Measurements from ENCODE around the gene TMF1. TPM values are rescaled to one million over a fixed set of nuclear protein-coding genes. Genes with fewer than 3 reads are reported as not detected.
A peak's percentile ranks its signal among the peaks of the same experiment; 100 is the strongest.

Gene TMF1
- total and polyA plus RNA-seq, 5 donors = 6.7 to 28.5 (median 21.8) TPM

GRCh38 chr3:69072928-69073327 lies 20.8 kb upstream of the TMF1 start:
- H3K9me3 ChIP-seq (ENCODE audit: control insufficient read depth, low read length) = no peaks in the 10 kb centered on the region
- intact Hi-C loops (cut with DNase I) = no loop called here
- no peaks in the 10 kb centered on the region for H3K27me3 ChIP-seq (ENCODE audit: control insufficient read depth, insufficient read depth)
- DNase-seq = no peak
- H3K27ac ChIP-seq (ENCODE audit: low read length) = no peak overlapping the region
- WGBS = 90% methylated on average over 3 of the region's 3 CpGs
- no peaks in the 10 kb centered on the region for H3K4me1 ChIP-seq (ENCODE audit: control insufficient read depth, insufficient read depth, low read length)
- no peak overlapping the region for H3K4me3 ChIP-seq (ENCODE audit: low read length)
- ATAC-seq = no peak

DNA sequence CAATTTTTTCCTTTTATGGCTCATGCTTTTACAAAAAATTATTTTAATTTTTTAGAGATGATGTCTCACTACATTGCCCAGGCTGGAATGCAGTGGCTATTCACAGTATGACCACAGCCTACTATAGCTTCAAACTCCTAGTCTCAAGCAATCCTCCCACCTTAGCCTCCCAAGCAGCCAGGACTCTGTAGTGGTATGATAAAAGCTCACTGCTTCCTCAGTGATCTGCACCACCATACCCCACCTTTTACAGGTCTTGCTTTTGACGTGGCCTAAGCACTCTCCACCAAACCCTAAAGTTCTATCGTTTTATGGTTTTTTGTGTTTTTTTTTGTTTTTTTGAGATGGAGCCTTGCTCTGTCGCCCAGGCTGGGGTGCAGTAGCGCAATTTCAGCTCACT lies 14.0 kb upstream of the TMF1 start:
- DNase-seq (no peak), ATAC-seq (no peak)
- Histone ChIP-seq H3K4me1 (ENCODE audit: control insufficient read depth, insufficient read depth, low read length) (no peaks in the 10 kb centered on the region), H3K4me3 (ENCODE audit: low read length) (no peak overlapping the region), H3K27ac (ENCODE audit: low read length) (no peak overlapping the region), H3K9me3 (ENCODE audit: control insufficient read depth, low read length) (no peaks in the 10 kb centered on the region), H3K27me3 (ENCODE audit: control insufficient read depth, insufficient read depth) (no peaks in the 10 kb centered on the region)
- intact Hi-C loops (cut with DNase I) = no loop called here
- 84% methylated on average over 4 of the region's 4 CpGs for WGBS

GRCh38 chr3:69065318-69065964 lies 13.3 kb upstream of the TMF1 start:
- ATAC-seq (no peak), DNase-seq (no peak)
- no peak overlapping the region for H3K4me3 ChIP-seq (ENCODE audit: low read length)
- H3K9me3 ChIP-seq (ENCODE audit: control insufficient read depth, low read length) = no peaks in the 10 kb centered on the region
- no peaks in the 10 kb centered on the region for H3K27me3 ChIP-seq (ENCODE audit: control insufficient read depth, insufficient read depth)
- H3K27ac ChIP-seq (ENCODE audit: low read length) = no peak overlapping the region
- H3K4me1 ChIP-seq (ENCODE audit: control insufficient read depth, insufficient read depth, low read length) = no peaks in the 10 kb centered on the region
- intact Hi-C loops (cut with DNase I) = no loop called here
- 96% methylated on average over 6 of the region's 6 CpGs for WGBS

- ATAC-seq (no peak), DNase-seq (no peak)
- no peaks in the 10 kb centered on the region for H3K27me3 ChIP-seq (ENCODE audit: control insufficient read depth, insufficient read depth)
- no peaks in the 10 kb centered on the region for H3K9me3 ChIP-seq (ENCODE audit: control insufficient read depth, low read length)
- 86% methylated on average over 2 of the region's 2 CpGs for WGBS
- H3K4me3 ChIP-seq (ENCODE audit: low read length) = no peak overlapping the region
- intact Hi-C loops (cut with DNase I) = no loop called here
- H3K4me1 ChIP-seq (ENCODE audit: control insufficient read depth, insufficient read depth, low read length) = no peaks in the 10 kb centered on the region
- no peak overlapping the region for H3K27ac ChIP-seq (ENCODE audit: low read length)
Measured at GRCh38 chr3:69063636-69064035, 11.5 kb upstream of the TMF1 start.

- no peak overlapping the region for H3K4me3 ChIP-seq (ENCODE audit: low read length)
- no peak for DNase-seq
- H3K27ac ChIP-seq (ENCODE audit: low read length) = no peak overlapping the region
- no peaks in the 10 kb centered on the region for H3K9me3 ChIP-seq (ENCODE audit: control insufficient read depth, low read length)
- no peaks in the 10 kb centered on the region for H3K4me1 ChIP-seq (ENCODE audit: control insufficient read depth, insufficient read depth, low read length)
- intact Hi-C loops (cut with DNase I) = no loop called here
- no peak for ATAC-seq
- H3K27me3 ChIP-seq (ENCODE audit: control insufficient read depth, insufficient read depth) = no peaks in the 10 kb centered on the region
Measured at GRCh38 chr3:69059688-69060087, 7.6 kb upstream of the TMF1 start.

- Histone ChIP-seq H3K27ac (ENCODE audit: low read length) (no peak overlapping the region), H3K9me3 (ENCODE audit: control insufficient read depth, low read length) (no peaks in the 10 kb centered on the region), H3K4me3 (ENCODE audit: low read length) (no peak overlapping the region), H3K27me3 (ENCODE audit: control insufficient read depth, insufficient read depth) (no peaks in the 10 kb centered on the region), H3K4me1 (ENCODE audit: control insufficient read depth, insufficient read depth, low read length) (no peaks in the 10 kb centered on the region)
- DNase-seq = no peak
- intact Hi-C loops (cut with DNase I) = no loop called here
- WGBS = 92% methylated on average over 2 of the region's 2 CpGs
- ATAC-seq = no peak
Measured at GRCh38 chr3:69058947-69059224, 6.8 kb upstream of the TMF1 start.

GRCh38 chr3:69058180-69058946 lies 6.2 kb upstream of the TMF1 start:
- Histone ChIP-seq H3K9me3 (ENCODE audit: control insufficient read depth, low read length) (no peaks in the 10 kb centered on the region), H3K4me3 (ENCODE audit: low read length) (no peak overlapping the region), H3K4me1 (ENCODE audit: control insufficient read depth, insufficient read depth, low read length) (no peaks in the 10 kb centered on the region), H3K27me3 (ENCODE audit: control insufficient read depth, insufficient read depth) (no peaks in the 10 kb centered on the region), H3K27ac (ENCODE audit: low read length) (no peak overlapping the region)
- ATAC-seq (no peak), DNase-seq (no peak)
- WGBS = 84% methylated on average over 3 of the region's 3 CpGs
- intact Hi-C loops (cut with DNase I) = no loop called here

- intact Hi-C loops (cut with DNase I) = no loop called here
- 12% methylated on average over 9 of the region's 9 CpGs for WGBS
- no peaks in the 10 kb centered on the region for H3K27me3 ChIP-seq (ENCODE audit: control insufficient read depth, insufficient read depth)
- ATAC-seq = peak; percentile 2 to 7
- H3K27ac ChIP-seq (ENCODE audit: low read length) = peak overlapping the region; percentile 75
- no peaks in the 10 kb centered on the region for H3K9me3 ChIP-seq (ENCODE audit: control insufficient read depth, low read length)
- no peak for DNase-seq
- H3K4me1 ChIP-seq (ENCODE audit: control insufficient read depth, insufficient read depth, low read length) = peaks cover 6% of the 10 kb centered on the region
- H3K4me3 ChIP-seq (ENCODE audit: low read length) = peak overlapping the region; percentile 90
Measured at GRCh38 chr3:69052472-69052898, 352 bp upstream of the TMF1 start.

DNA sequence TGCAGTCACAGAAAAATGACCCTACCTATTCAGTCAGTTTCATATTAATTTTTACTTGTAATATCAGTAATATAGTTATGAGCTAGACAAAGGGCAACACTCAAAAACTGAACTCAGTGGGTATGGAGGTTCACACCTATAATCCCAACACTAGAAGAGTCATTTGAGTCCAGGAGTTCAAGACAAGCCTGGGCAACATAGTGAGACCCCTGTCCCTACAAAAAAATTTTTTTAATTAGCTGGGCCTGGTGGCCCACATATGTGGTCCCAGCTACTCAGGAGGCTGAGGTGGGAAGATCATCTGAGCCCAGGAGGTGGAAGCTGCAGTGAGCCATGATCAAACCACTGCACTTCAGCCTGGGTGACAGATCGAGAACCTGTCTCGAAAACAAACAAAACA lies 3.1 kb downstream of the TMF1 start:
- Histone ChIP-seq H3K4me1 (ENCODE audit: control insufficient read depth, insufficient read depth, low read length) (peaks cover 7% of the 10 kb centered on the region), H3K27me3 (ENCODE audit: control insufficient read depth, insufficient read depth) (no peaks in the 10 kb centered on the region), H3K27ac (ENCODE audit: low read length) (no peak overlapping the region), H3K9me3 (ENCODE audit: control insufficient read depth, low read length) (no peaks in the 10 kb centered on the region), H3K4me3 (ENCODE audit: low read length) (no peak overlapping the region)
- DNase-seq (no peak), ATAC-seq (no peak)
- intact Hi-C loops (cut with DNase I) = no loop called here
- 96% methylated on average over 2 of the region's 2 CpGs for WGBS

DNA sequence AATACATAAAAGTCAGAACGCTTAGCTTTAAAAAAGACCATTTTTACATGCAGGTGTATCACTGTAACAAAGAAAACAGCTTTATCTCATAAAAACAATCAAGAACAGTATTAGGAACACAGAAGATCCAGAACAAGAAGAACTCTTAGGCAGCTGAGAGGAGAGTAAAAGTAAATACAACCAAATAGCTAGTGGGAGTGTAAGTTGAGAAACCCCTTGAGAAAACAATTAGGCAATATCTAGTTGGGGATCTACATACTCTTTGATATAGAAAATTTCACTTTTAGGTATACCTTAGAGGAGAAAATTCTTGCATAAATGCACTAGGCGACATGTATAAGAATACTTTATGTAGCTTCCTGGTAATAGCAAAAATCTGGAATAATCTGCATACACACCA lies 7.5 kb downstream of the TMF1 start:
- Histone ChIP-seq H3K9me3 (ENCODE audit: control insufficient read depth, low read length) (no peaks in the 10 kb centered on the region), H3K4me1 (ENCODE audit: control insufficient read depth, insufficient read depth, low read length) (peaks cover 4% of the 10 kb centered on the region), H3K27ac (ENCODE audit: low read length) (no peak overlapping the region), H3K4me3 (ENCODE audit: low read length) (no peak overlapping the region), H3K27me3 (ENCODE audit: control insufficient read depth, insufficient read depth) (no peaks in the 10 kb centered on the region)
- DNase-seq (no peak), ATAC-seq (no peak)
- intact Hi-C loops (cut with DNase I) = no loop called here
- WGBS = 94% methylated on average over 2 of the region's 2 CpGs

- Histone ChIP-seq H3K9me3 (ENCODE audit: control insufficient read depth, low read length) (no peaks in the 10 kb centered on the region), H3K4me1 (ENCODE audit: control insufficient read depth, insufficient read depth, low read length) (no peaks in the 10 kb centered on the region), H3K27ac (ENCODE audit: low read length) (no peak overlapping the region), H3K4me3 (ENCODE audit: low read length) (no peak overlapping the region), H3K27me3 (ENCODE audit: control insufficient read depth, insufficient read depth) (no peaks in the 10 kb centered on the region)
- 89% methylated on average over 7 of the region's 7 CpGs for WGBS
- DNase-seq (no peak), ATAC-seq (no peak)
- intact Hi-C loops (cut with DNase I) = no loop called here
Measured at GRCh38 chr3:69033470-69033869, 18.7 kb downstream of the TMF1 start.

DNA sequence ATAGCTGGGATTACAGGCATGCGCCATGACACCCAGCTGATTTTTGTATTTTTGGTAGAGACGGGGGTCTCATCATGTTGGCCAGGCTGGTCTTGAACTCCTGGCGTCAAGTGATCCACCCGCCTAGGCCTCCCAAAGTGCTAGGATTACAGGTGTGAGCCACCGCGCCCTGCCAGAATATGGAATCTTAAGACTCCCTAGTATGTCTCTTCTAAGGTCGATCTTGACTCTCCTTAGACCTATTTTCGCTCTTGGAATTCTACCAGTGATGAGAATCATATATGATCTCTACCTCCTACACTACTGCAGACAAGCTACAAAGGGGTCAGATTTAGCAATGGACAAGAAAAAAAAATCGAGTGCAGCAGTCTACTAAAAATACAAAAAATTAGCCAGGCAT lies 19.4 kb downstream of the TMF1 start:
- WGBS = 98% methylated on average over 9 of the region's 9 CpGs
- H3K9me3 ChIP-seq (ENCODE audit: control insufficient read depth, low read length) = no peaks in the 10 kb centered on the region
- ATAC-seq (no peak), DNase-seq (no peak)
- H3K27ac ChIP-seq (ENCODE audit: low read length) = no peak overlapping the region
- H3K4me1 ChIP-seq (ENCODE audit: control insufficient read depth, insufficient read depth, low read length) = no peaks in the 10 kb centered on the region
- H3K27me3 ChIP-seq (ENCODE audit: control insufficient read depth, insufficient read depth) = no peaks in the 10 kb centered on the region
- intact Hi-C loops (cut with DNase I) = no loop called here
- H3K4me3 ChIP-seq (ENCODE audit: low read length) = no peak overlapping the region
